NCI-H2196 (cell line): ENCODE data around the gene SDHAF2.
"Not testable (repeated sequence)": the region's sequence is repeated elsewhere in the genome, so short reads cannot be mapped to it uniquely, and the experiment has no call there.

ENCODE experiments used
- DNase-seq: peaks from one replicate; lab custom pipeline; 2025; ENCODE audit not compliant: unreplicated experiment; lab: John Stamatoyannopoulos, UW

The SDHAF2 gene

GRCh38 chr11:61425367-61426131, 4.4 kb upstream of the SDHAF2 start:
- no peak for DNase-seq

DNA sequence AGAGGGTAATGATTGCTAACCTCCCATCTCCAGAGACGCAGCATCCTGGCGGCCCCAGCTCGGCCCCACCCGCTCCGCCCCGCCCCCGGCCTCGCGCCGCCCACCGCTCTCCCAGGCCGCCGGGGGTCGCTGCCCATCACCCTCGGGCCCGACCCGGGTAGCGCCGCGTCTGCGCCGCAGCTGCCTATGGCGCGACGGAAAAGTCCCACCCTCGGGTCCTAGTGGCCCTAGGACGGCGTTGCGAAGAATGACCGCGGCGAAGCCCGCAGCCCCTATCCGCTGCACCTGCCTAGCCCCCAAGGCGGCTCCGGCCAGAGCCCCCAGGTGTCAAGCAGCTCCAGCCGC, 606 bp upstream of the SDHAF2 start:
- DNase-seq, result peak; percentile 52

- not testable (repeated sequence) for DNase-seq
Measured at GRCh38 chr11:61430839-61431238, 915 bp downstream of the SDHAF2 start.

GRCh38 chr11:61437496-61437895, 7.6 kb downstream of the SDHAF2 start:
- no peak for DNase-seq

DNA sequence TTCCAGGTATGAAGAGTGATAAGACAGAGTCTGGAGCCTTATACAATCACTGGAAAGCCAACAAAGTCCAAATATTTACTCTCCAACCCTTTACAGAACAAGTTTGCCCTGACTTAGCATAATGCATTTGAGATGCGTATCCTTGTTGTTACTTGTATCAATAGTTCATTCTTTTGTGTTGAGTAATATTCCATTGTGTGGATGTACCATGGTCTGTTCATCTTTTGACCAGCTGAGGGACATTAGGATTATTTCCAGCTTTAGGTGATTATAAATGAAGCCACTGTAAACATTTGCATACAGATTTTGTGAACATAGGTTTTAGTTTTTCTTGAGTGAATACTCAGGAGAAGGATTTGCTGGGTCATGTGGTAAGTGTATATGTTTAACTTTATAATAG, 9.7 kb downstream of the SDHAF2 start:
- DNase-seq, result no peak

DNA sequence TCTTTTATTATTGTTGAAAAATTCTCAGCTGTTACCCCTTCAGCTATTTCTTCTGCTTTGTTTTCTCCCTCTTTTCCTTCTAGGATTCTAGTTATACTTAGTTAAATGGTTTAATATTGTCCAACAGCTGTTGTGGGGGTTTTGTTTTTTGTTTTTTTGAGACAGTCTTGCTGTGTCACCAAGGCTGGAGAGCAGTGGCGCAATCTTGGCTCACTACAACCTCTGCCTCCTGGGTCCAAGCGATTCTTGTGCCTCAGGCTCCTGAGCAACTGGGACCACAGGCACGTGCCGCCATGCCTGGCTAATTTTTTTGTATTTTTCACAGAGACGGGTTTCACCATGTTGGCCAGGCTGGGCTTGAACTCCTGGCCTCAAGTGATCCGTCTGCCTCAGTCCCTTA, 12.7 kb downstream of the SDHAF2 start:
- DNase-seq, result no peak

DNA sequence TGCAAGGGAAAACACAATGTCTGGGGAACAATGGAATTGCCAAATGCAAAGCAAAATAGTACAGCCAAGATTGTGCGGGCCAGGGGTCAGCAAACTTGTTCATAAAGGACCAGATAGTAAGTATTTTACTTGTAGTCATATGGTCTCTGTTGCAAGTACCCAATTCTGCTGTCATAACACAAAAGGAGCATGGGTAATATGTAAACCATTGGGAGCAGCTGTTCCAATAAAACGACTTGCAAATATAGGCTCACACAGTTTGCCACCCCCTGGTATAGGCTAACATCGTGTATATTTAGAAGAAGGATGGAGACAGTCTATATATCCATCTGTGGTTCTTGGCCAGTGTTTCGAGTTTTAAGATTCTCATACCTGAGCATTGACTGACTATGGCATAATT, 15.6 kb downstream of the SDHAF2 start:
- DNase-seq, result no peak

GRCh38 chr11:61446211-61446651, 16.3 kb downstream of the SDHAF2 start:
- DNase-seq, result peak; percentile 93

GRCh38 chr11:61447601-61448551, 18.0 kb downstream of the SDHAF2 start:
- DNase-seq, result no peak

GRCh38 chr11:61448552-61448927, 18.6 kb downstream of the SDHAF2 start:
- no peak for DNase-seq

DNA sequence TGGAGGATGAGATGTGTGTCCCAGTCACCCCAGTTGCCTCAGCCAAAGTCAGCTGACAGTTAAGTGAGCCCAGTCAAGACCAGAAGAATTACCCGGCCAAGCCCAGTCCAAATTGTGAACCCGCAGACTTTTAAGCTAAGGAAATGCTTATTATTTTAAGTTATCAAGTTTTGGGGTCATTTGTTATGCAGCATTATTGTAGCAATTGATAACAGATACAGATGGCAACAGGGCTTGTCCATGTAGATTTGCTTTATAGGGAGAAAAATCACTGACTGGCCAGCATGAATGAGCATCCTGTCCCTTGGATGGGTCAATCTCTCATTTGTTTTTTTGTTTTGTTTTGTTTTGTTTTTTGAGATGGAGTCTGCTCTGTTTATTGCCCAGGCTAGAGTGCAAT, 22.9 kb downstream of the SDHAF2 start:
- DNase-seq, result no peak

- no peak for DNase-seq
Measured at GRCh38 chr11:61453695-61454094, 23.8 kb downstream of the SDHAF2 start.

- no peak for DNase-seq
Measured at GRCh38 chr11:61454520-61454919, 24.6 kb downstream of the SDHAF2 start.

DNA sequence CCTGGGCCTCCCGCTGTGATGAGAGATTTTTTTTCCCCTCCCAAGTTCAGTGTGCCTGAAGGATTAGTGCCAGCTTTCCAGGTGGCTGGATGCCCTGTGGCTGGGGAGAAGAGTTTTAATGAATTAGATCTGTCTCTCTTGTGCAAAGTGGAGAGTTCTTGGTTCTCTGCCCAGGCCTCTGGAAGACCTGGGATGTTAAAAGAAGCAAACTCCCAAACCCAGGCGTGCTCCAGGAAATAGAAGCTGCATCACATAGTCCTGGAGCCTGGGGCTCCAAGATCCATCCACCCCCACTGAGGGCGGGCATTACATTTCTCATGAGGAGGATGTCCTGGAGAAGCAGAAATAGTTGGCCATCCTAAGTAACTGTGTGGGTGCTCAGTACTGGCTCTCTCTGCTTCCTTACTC, 30.6 kb downstream of the SDHAF2 start:
- peak; percentile 58 for DNase-seq

DNA sequence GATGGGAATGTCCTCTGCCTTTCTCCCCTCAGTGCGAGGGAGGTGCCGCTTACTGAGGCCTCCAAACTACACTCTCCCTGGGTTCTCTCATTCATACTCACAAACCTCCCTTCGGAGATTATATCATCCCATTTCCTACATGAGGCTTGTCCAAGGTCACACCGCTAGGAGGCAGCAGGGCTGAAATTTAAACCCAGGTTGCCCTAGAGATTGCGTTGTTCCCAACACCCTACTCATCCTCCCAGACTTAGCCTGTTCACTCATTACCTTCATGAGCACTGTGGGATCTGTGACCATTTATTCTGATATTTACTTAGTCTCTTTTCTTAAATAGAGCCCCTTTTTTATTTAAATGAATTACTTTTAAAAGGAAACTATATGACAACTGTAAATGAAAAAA, 31.1 kb downstream of the SDHAF2 start:
- DNase-seq, result no peak

GRCh38 chr11:61467602-61468001, 37.7 kb downstream of the SDHAF2 start:
- DNase-seq, result not testable (repeated sequence)

- no peak for DNase-seq
Measured at GRCh38 chr11:61468002-61468401, 38.1 kb downstream of the SDHAF2 start.

GRCh38 chr11:61472282-61472681, 42.4 kb downstream of the SDHAF2 start:
- no peak for DNase-seq

- DNase-seq, result no peak
Measured at GRCh38 chr11:61472868-61473267, 42.9 kb downstream of the SDHAF2 start.

GRCh38 chr11:61473370-61474012, 43.6 kb downstream of the SDHAF2 start:
- no peak for DNase-seq

DNA sequence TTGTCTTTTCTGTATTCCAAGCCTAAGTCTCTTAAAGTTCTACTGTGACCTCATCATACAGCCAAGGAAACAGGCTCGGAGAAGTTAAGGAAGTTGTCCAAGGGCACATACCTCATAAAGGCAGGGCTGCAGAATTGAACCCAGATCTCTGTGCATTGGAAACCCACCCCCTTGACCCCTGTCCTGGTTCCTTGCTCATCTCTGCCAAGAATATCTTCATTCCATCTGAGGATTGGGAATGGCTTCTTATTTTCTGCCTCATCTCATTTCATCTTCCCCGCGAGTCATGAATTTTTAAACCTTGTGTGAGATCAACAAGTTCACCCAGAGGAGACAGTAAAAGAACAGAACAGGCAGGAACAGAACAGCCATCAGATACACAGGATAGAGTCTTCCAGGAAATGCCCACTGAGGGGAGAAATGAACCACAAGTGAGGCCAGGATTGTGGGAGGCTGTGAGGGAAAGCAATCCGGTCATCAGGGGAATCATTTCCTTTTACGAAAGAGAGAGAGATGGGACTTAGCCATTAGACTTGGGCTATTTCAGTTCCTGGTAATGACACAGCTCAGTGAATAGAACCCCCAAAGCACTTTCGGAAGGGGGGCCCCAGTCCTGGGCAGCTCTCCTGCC, 44.2 kb downstream of the SDHAF2 start:
- no peak for DNase-seq
